PC-3 (cell line): ENCODE data around the gene ZKSCAN2.

ENCODE experiments used
- CTCF ChIP-seq: fragments of 300-600 bp; sonication (generic); conservative IDR thresholded peaks from 2 replicates; pipeline ENCODE4 v1.5.1; 2017; ENCODE audit warnings: antibody characterized with exemption, low read depth, mild to moderate bottlenecking, low read length
- EZH2 ChIP-seq: fragments of 300-600 bp; sonication (generic); IDR thresholded peaks from one replicate; pipeline ENCODE4 v1.6.1; 2017; ENCODE audit warnings: antibody characterized with exemption, mild to moderate bottlenecking, low read length; ENCODE audit not compliant: unreplicated experiment

- no peak for TF ChIP-seq CTCF
- TF ChIP-seq EZH2: no peak
These were observed 38.4 kb downstream of the ZKSCAN2 start for GRCh38 chr16:25219070-25219737.
